HEK293 (cell line): Measurements from ENCODE around the gene VEGFB.

Experiments used
- CTCF ChIA-PET: fragments of 350-600 bp; formaldehyde crosslinking; extraction: SDS; loops from one replicate; lab custom pipeline; 2021; ENCODE audit warnings: antibody characterized with exemption; lab: Yijun Ruan, JAX
- POLR2A ChIA-PET: fragments of 300-600 bp; formaldehyde crosslinking; extraction: SDS; loops from one replicate; lab custom pipeline; 2020; ENCODE audit warnings: antibody characterized with exemption, inconsistent platforms; lab: Yijun Ruan, JAX
- H3K27ac ChIP-seq: fragments of 200-500 bp; sonication (Bioruptor generic); 2 replicates; pipeline ENCODE4 v1.5.1; 2014; ENCODE audit warnings: low read depth, low read length, control low read depth, inconsistent platforms; ENCODE audit errors: extremely low read depth
- H3K36me3 ChIP-seq, 2 experiments: fragments of 200-500 bp in 1 of 2; sonication (Bioruptor generic) in 1 of 2; 1 replicate in 1 of 2; 2 replicates in 1 of 2; pipeline ENCODE4 v1.5.1; 2014 to 2017; ENCODE audit warnings: inconsistent platforms in 2 of 2, low read length in 2 of 2; ENCODE audit not compliant: control insufficient read depth in 2 of 2, insufficient read depth in 1 of 2
- H3K4me1 ChIP-seq: fragments of 200-500 bp; sonication (Bioruptor generic); 2 replicates; pipeline ENCODE4 v1.5.1; 2014; ENCODE audit warnings: mild to moderate bottlenecking, low read length, inconsistent platforms; ENCODE audit not compliant: control insufficient read depth, insufficient read depth
- H3K4me3 ChIP-seq: 2 replicates; pipeline ENCODE4 v1.5.1; 2011; ENCODE audit warnings: low read depth, mild to moderate bottlenecking, control low read depth, low read length, moderate library complexity
- H3K9me3 ChIP-seq: fragments of 200-500 bp; sonication (Bioruptor generic); 2 replicates; pipeline ENCODE4 v1.5.1; 2014; ENCODE audit warnings: low read depth, low read length, inconsistent platforms; ENCODE audit not compliant: control insufficient read depth, insufficient read depth
- WT1 ChIP-seq: fragments of 450-650 bp; formaldehyde crosslinking; IDR thresholded peaks from 2 replicates; pipeline ENCODE4 v1.5.1; 2016; ENCODE audit warnings: missing biosample characterization, missing genetic modification characterization
- ZNF274 ChIP-seq, 2 experiments: fragments of 200-500 bp in 1 of 2; fragments of 450-650 bp in 1 of 2; sonication (Bioruptor generic) in 1 of 2; formaldehyde crosslinking in 1 of 2; IDR thresholded peaks; 2 replicates each; pipeline versions ENCODE4 v1.5.1 to v1.6.1; 2014 to 2016; ENCODE audit warnings: borderline replicate concordance in 1 of 2, inconsistent platforms in 1 of 2, low read length in 1 of 2, missing biosample characterization in 1 of 2, missing genetic modification characterization in 1 of 2
- ZNF623 ChIP-seq: fragments of 450-650 bp; formaldehyde crosslinking; IDR thresholded peaks from 2 replicates; pipeline ENCODE4 v1.5.1; 2016; ENCODE audit warnings: missing biosample characterization, missing genetic modification characterization
- ZNF654 ChIP-seq: fragments of 450-650 bp; formaldehyde crosslinking; IDR thresholded peaks from 2 replicates; pipeline ENCODE4 v1.5.1; 2016; ENCODE audit warnings: low read depth, missing biosample characterization, missing genetic modification characterization
- TF ChIP-seq, protein P1 (sequence below): fragments of 450-650 bp; formaldehyde crosslinking; IDR thresholded peaks from 2 replicates; pipeline ENCODE4 v1.5.1; 2016; ENCODE audit warnings: missing biosample characterization, missing genetic modification characterization
- TF ChIP-seq, protein P2 (sequence below): fragments of 450-650 bp; formaldehyde crosslinking; IDR thresholded peaks from 2 replicates; pipeline ENCODE4 v1.5.1; 2016; ENCODE audit warnings: missing biosample characterization, missing genetic modification characterization
- TF ChIP-seq, protein P3 (sequence below): fragments of 450-650 bp; formaldehyde crosslinking; IDR thresholded peaks from 2 replicates; pipeline ENCODE4 v1.5.1; 2016; ENCODE audit warnings: missing biosample characterization, missing genetic modification characterization
- TF ChIP-seq, protein P4 (sequence below): fragments of 450-650 bp; formaldehyde crosslinking; IDR thresholded peaks from 2 replicates; pipeline ENCODE4 v1.5.1; 2016; ENCODE audit warnings: missing biosample characterization, missing genetic modification characterization
- TF ChIP-seq, protein P5 (sequence below): fragments of 450-650 bp; formaldehyde crosslinking; conservative IDR thresholded peaks from 2 replicates; pipeline ENCODE4 v1.5.1; 2016; ENCODE audit warnings: low read depth, missing biosample characterization, missing genetic modification characterization
- TF ChIP-seq, protein P6 (sequence below): fragments of 450-650 bp; formaldehyde crosslinking; IDR thresholded peaks from 2 replicates; pipeline ENCODE4 v1.5.1; 2016; ENCODE audit warnings: missing biosample characterization, missing genetic modification characterization
- TF ChIP-seq, protein P7 (sequence below): fragments of 450-650 bp; formaldehyde crosslinking; IDR thresholded peaks from 2 replicates; pipeline ENCODE4 v1.5.1; 2017; ENCODE audit warnings: missing biosample characterization, missing genetic modification characterization

VEGFB gene

DNA sequence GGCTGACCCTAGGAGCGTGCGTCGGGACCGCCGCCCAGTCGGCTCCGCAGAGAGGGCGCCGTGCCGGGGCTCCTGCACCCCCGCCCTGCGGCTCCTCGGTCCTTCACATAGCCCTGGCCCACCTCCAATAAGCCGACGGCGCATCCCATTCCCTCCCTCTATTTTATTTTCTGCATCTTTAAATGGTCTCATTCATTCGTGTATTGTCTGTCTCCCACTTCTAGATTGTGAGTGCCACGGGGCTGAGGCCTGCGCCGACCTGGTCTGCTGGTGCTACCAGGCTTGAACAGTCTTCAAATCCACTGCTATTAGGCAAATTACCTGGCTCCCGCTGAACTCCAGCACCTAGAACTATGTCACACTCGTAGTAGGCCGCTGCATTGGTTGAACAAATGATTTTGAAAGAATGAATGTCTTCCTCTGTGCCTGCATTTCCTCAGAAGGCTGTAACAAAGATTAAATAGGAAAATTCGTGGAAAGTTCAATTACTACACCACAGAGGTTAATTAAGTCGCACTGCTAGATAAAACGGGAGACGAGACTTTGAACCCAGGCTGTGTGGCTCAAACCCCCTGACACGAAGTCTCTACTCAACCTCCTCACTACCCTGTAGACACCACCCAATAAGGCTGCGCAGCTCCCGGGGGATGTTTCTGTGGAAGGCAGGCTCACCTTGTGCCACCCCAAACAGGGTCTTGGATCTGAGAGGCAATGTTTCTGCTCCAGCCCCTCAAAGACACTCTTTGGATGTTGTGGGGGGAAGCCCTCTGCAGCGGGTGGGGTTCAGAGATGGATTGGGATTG is 13.5 kb downstream of the VEGFB start (continued):
- TF ChIP-seq, protein P1, sequence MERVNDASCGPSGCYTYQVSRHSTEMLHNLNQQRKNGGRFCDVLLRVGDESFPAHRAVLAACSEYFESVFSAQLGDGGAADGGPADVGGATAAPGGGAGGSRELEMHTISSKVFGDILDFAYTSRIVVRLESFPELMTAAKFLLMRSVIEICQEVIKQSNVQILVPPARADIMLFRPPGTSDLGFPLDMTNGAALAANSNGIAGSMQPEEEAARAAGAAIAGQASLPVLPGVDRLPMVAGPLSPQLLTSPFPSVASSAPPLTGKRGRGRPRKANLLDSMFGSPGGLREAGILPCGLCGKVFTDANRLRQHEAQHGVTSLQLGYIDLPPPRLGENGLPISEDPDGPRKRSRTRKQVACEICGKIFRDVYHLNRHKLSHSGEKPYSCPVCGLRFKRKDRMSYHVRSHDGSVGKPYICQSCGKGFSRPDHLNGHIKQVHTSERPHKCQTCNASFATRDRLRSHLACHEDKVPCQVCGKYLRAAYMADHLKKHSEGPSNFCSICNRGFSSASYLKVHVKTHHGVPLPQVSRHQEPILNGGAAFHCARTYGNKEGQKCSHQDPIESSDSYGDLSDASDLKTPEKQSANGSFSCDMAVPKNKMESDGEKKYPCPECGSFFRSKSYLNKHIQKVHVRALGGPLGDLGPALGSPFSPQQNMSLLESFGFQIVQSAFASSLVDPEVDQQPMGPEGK (tag by site-specific recombination), result no peak
- no peak for TF ChIP-seq ZNF274 (IDR thresholded peaks at IDR 0.05; ENCODE audit: low read length)
- TF ChIP-seq ZNF274 (tag by site-specific recombination; IDR thresholded peaks at IDR 0.05; ENCODE audit: borderline replicate concordance), result no peak

DNA sequence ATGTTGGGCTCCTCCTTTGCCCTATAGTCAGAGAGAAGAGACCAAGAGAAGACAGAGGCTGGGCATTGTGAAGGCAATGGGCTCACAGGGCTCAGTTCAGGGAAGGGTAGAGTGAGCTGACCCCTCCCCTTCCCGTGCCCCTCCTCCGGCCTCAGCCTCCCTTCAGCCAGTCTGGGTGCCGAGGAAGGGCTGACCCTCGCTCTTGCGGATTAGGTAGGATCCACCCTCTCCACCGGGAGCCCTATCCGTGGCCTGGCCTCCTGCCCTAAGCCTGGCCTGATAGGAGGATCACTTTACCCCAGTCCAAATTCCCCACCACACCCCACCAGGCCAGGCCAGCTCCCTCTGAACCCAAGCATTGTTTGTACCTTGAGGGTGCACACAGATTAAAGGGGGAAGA is 14.2 kb downstream of the VEGFB start:
- H3K4me3 ChIP-seq, result no peak overlapping the region
- H3K4me1 ChIP-seq, result peaks cover 10% of the 10 kb centered on the region
- no peaks in the 10 kb centered on the region for H3K9me3 ChIP-seq
- TF ChIP-seq WT1 (tag by site-specific recombination) (no peak), ZNF654 (tag by site-specific recombination) (no peak), ZNF623 (tag by site-specific recombination) (no peak)
- TF ChIP-seq, protein P2, sequence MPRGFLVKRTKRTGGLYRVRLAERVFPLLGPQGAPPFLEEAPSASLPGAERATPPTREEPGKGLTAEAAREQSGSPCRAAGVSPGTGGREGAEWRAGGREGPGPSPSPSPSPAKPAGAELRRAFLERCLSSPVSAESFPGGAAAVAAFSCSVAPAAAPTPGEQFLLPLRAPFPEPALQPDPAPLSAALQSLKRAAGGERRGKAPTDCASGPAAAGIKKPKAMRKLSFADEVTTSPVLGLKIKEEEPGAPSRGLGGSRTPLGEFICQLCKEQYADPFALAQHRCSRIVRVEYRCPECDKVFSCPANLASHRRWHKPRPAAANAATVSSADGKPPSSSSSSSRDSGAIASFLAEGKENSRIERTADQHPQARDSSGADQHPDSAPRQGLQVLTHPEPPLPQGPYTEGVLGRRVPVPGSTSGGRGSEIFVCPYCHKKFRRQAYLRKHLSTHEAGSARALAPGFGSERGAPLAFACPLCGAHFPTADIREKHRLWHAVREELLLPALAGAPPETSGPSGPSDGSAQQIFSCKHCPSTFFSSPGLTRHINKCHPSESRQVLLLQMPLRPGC, result no peak
- TF ChIP-seq, protein P3, sequence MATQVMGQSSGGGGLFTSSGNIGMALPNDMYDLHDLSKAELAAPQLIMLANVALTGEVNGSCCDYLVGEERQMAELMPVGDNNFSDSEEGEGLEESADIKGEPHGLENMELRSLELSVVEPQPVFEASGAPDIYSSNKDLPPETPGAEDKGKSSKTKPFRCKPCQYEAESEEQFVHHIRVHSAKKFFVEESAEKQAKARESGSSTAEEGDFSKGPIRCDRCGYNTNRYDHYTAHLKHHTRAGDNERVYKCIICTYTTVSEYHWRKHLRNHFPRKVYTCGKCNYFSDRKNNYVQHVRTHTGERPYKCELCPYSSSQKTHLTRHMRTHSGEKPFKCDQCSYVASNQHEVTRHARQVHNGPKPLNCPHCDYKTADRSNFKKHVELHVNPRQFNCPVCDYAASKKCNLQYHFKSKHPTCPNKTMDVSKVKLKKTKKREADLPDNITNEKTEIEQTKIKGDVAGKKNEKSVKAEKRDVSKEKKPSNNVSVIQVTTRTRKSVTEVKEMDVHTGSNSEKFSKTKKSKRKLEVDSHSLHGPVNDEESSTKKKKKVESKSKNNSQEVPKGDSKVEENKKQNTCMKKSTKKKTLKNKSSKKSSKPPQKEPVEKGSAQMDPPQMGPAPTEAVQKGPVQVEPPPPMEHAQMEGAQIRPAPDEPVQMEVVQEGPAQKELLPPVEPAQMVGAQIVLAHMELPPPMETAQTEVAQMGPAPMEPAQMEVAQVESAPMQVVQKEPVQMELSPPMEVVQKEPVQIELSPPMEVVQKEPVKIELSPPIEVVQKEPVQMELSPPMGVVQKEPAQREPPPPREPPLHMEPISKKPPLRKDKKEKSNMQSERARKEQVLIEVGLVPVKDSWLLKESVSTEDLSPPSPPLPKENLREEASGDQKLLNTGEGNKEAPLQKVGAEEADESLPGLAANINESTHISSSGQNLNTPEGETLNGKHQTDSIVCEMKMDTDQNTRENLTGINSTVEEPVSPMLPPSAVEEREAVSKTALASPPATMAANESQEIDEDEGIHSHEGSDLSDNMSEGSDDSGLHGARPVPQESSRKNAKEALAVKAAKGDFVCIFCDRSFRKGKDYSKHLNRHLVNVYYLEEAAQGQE, result no peak
- TF ChIP-seq, protein P4, sequence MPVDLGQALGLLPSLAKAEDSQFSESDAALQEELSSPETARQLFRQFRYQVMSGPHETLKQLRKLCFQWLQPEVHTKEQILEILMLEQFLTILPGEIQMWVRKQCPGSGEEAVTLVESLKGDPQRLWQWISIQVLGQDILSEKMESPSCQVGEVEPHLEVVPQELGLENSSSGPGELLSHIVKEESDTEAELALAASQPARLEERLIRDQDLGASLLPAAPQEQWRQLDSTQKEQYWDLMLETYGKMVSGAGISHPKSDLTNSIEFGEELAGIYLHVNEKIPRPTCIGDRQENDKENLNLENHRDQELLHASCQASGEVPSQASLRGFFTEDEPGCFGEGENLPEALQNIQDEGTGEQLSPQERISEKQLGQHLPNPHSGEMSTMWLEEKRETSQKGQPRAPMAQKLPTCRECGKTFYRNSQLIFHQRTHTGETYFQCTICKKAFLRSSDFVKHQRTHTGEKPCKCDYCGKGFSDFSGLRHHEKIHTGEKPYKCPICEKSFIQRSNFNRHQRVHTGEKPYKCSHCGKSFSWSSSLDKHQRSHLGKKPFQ (tag by site-specific recombination), result no peak
- TF ChIP-seq, protein P5, sequence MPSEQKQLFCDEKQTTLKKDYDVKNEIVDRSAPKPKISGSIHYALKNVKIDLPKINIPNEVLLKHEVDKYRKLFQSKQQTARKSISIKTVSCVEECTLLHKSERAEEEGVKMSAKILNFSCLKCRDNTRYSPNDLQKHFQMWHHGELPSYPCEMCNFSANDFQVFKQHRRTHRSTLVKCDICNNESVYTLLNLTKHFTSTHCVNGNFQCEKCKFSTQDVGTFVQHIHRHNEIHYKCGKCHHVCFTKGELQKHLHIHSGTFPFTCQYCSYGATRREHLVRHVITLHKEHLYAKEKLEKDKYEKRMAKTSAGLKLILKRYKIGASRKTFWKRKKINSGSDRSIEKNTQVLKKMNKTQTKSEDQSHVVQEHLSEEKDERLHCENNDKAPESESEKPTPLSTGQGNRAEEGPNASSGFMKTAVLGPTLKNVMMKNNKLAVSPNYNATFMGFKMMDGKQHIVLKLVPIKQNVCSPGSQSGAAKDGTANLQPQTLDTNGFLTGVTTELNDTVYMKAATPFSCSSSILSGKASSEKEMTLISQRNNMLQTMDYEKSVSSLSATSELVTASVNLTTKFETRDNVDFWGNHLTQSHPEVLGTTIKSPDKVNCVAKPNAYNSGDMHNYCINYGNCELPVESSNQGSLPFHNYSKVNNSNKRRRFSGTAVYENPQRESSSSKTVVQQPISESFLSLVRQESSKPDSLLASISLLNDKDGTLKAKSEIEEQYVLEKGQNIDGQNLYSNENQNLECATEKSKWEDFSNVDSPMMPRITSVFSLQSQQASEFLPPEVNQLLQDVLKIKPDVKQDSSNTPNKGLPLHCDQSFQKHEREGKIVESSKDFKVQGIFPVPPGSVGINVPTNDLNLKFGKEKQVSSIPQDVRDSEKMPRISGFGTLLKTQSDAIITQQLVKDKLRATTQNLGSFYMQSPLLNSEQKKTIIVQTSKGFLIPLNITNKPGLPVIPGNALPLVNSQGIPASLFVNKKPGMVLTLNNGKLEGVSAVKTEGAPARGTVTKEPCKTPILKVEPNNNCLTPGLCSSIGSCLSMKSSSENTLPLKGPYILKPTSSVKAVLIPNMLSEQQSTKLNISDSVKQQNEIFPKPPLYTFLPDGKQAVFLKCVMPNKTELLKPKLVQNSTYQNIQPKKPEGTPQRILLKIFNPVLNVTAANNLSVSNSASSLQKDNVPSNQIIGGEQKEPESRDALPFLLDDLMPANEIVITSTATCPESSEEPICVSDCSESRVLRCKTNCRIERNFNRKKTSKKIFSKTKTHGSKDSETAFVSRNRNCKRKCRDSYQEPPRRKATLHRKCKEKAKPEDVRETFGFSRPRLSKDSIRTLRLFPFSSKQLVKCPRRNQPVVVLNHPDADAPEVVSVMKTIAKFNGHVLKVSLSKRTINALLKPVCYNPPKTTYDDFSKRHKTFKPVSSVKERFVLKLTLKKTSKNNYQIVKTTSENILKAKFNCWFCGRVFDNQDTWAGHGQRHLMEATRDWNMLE (tag by site-specific recombination), result no peak
- TF ChIP-seq, protein P6, sequence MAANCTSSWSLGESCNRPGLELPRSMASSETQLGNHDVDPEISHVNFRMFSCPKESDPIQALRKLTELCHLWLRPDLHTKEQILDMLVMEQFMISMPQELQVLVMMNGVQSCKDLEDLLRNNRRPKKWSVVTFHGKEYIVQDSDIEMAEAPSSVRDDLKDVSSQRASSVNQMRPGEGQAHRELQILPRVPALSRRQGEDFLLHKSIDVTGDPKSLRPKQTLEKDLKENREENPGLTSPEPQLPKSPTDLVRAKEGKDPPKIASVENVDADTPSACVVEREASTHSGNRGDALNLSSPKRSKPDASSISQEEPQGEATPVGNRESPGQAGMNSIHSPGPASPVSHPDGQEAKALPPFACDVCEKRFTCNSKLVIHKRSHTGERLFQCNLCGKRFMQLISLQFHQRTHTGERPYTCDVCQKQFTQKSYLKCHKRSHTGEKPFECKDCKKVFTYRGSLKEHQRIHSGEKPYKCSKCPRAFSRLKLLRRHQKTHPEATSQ (tag by site-specific recombination), result no peak
- TF ChIP-seq, protein P7, sequence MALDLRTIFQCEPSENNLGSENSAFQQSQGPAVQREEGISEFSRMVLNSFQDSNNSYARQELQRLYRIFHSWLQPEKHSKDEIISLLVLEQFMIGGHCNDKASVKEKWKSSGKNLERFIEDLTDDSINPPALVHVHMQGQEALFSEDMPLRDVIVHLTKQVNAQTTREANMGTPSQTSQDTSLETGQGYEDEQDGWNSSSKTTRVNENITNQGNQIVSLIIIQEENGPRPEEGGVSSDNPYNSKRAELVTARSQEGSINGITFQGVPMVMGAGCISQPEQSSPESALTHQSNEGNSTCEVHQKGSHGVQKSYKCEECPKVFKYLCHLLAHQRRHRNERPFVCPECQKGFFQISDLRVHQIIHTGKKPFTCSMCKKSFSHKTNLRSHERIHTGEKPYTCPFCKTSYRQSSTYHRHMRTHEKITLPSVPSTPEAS (tag by site-specific recombination), result no peak
- POLR2A ChIA-PET, result interaction anchor here (1.2 kb wide), 1 partner anchor 22 kb away, joined by 3 read pairs; the partner anchor contains the start of genes NUDT22 and TRPT1
- CTCF ChIA-PET, result interaction anchor here (1.0 kb wide), 1 partner anchor 10 kb away, joined by 3 read pairs; no protein-coding TSS in a partner anchor
- H3K27ac ChIP-seq, result no peak overlapping the region
- peaks cover 0 to 14% of the 10 kb centered on the region in 2 experiments; a peak in 1 of 3 replicates for H3K36me3 ChIP-seq
